Mesenchymal stem cell (in vitro differentiated cells and primary cell): Measurements from ENCODE around the gene IKBIP.

ENCODE experiments used
- DNase-seq: peaks from one replicate; pipeline ENCODE4 v3.0.0-alpha.2; 2013
- H2AFZ ChIP-seq: one replicate; pipeline ENCODE4 v1.6.1; 2013; ENCODE audit warnings: low read depth, mild to moderate bottlenecking, control low read depth, inconsistent platforms, low read length, moderate library complexity
- H2AK5ac ChIP-seq: 2 replicates; pipeline ENCODE4 v1.6.1; 2013; ENCODE audit warnings: low read length, moderate library complexity, mild to moderate bottlenecking, inconsistent platforms; ENCODE audit not compliant: severe bottlenecking
- H2BK120ac ChIP-seq: one replicate; pipeline ENCODE4 v1.6.1; 2013; ENCODE audit warnings: low read depth, mild to moderate bottlenecking, inconsistent platforms, low read length, moderate library complexity
- H2BK12ac ChIP-seq, 2 experiments: one replicate each; pipeline ENCODE4 v1.6.1; 2013; ENCODE audit warnings: inconsistent platforms in 2 of 2, low read length in 2 of 2, mild to moderate bottlenecking in 2 of 2, moderate library complexity in 2 of 2, control low read depth in 1 of 2
- H2BK15ac ChIP-seq: one replicate; pipeline ENCODE4 v1.6.1; 2013; ENCODE audit warnings: mild to moderate bottlenecking, low read depth, inconsistent platforms; ENCODE audit not compliant: poor library complexity, severe bottlenecking
- H2BK5ac ChIP-seq: 2 replicates; pipeline ENCODE4 v1.6.1; 2013; ENCODE audit warnings: low read depth, mild to moderate bottlenecking, low read length, control low read depth, inconsistent platforms; ENCODE audit not compliant: poor library complexity, severe bottlenecking
- H3K14ac ChIP-seq, 2 experiments: one replicate each; pipeline ENCODE4 v1.6.1; 2013; ENCODE audit warnings: inconsistent platforms in 2 of 2, low read length in 2 of 2, control low read depth in 1 of 2, mild to moderate bottlenecking in 1 of 2, moderate library complexity in 1 of 2
- H3K18ac ChIP-seq, 2 experiments: one replicate each; pipeline ENCODE4 v1.6.1; 2013; ENCODE audit warnings: inconsistent platforms in 2 of 2, low read length in 2 of 2, control low read depth in 1 of 2, low read depth in 1 of 2, mild to moderate bottlenecking in 1 of 2
- H3K23ac ChIP-seq, 2 experiments: one replicate each; pipeline ENCODE4 v1.6.1; 2013; ENCODE audit warnings: inconsistent platforms in 2 of 2, low read length in 2 of 2, mild to moderate bottlenecking in 2 of 2, moderate library complexity in 2 of 2, control low read depth in 1 of 2
- H3K27ac ChIP-seq: 2 replicates; pipeline ENCODE4 v1.5.1; 2013; ENCODE audit warnings: mild to moderate bottlenecking, moderate library complexity, low read length, control low read depth, inconsistent platforms; ENCODE audit not compliant: poor library complexity, severe bottlenecking
- H3K27me3 ChIP-seq, 2 experiments: 2 replicates each; pipeline versions ENCODE4 v1.6.1 to v1.7.0; 2013; ENCODE audit warnings: low read length in 2 of 2, mild to moderate bottlenecking in 2 of 2, moderate library complexity in 2 of 2, control low read depth in 1 of 2, inconsistent platforms in 1 of 2; ENCODE audit not compliant: control insufficient read depth in 1 of 2, insufficient read depth in 1 of 2
- H3K36me3 ChIP-seq, 2 experiments: 2 replicates each; pipeline versions ENCODE4 v1.6.1 to v1.7.0; 2013; ENCODE audit warnings: low read length in 2 of 2, control low read depth in 1 of 2, inconsistent platforms in 1 of 2, low read depth in 1 of 2, mild to moderate bottlenecking in 1 of 2; ENCODE audit not compliant: insufficient read depth in 2 of 2, control insufficient read depth in 1 of 2
- H3K4ac ChIP-seq, 2 experiments: one replicate each; pipeline ENCODE4 v1.6.1; 2013; ENCODE audit warnings: inconsistent platforms in 2 of 2, low read length in 2 of 2, mild to moderate bottlenecking in 2 of 2, moderate library complexity in 2 of 2, control low read depth in 1 of 2, low read depth in 1 of 2
- H3K4me1 ChIP-seq: 2 replicates; pipeline ENCODE4 v1.6.1; 2013; ENCODE audit warnings: low read depth, low read length, control low read depth; ENCODE audit not compliant: control insufficient read depth, insufficient read depth
- H3K4me2 ChIP-seq: 2 replicates; pipeline ENCODE4 v1.6.1; 2013; ENCODE audit warnings: low read length, mild to moderate bottlenecking, inconsistent platforms; ENCODE audit not compliant: poor library complexity, severe bottlenecking
- H3K4me3 ChIP-seq, 2 experiments: 2 replicates each; pipeline versions ENCODE4 v1.5.1 to v1.7.0; 2013; ENCODE audit warnings: low read length in 2 of 2, mild to moderate bottlenecking in 2 of 2, control low read depth in 1 of 2, low read depth in 1 of 2; ENCODE audit not compliant: insufficient read depth in 1 of 2
- H3K79me1 ChIP-seq: replicated peaks from 2 replicates; pipeline ENCODE4 v1.6.1; 2013; ENCODE audit warnings: mild to moderate bottlenecking, control low read depth, low read length, inconsistent platforms; ENCODE audit not compliant: poor library complexity, severe bottlenecking
- H3K9ac ChIP-seq: 2 replicates; pipeline ENCODE4 v1.7.0; 2013; ENCODE audit warnings: mild to moderate bottlenecking, low read length, moderate library complexity
- H3K9me3 ChIP-seq: 2 replicates; pipeline ENCODE4 v1.7.0; 2013; ENCODE audit warnings: mild to moderate bottlenecking, low read length; ENCODE audit not compliant: control insufficient read depth
- H4K8ac ChIP-seq: one replicate; pipeline ENCODE4 v1.6.1; 2013; ENCODE audit warnings: inconsistent platforms, mild to moderate bottlenecking, low read length, moderate library complexity
- H4K91ac ChIP-seq: one replicate; pipeline ENCODE4 v1.6.1; 2013; ENCODE audit warnings: mild to moderate bottlenecking, low read length, inconsistent platforms
- WGBS: methylation state at CpG from one replicate; pipeline ENCODE4 v1.1.7; 2013; ENCODE audit warnings: mixed read lengths; 5-methylcytosine and 5-hydroxymethylcytosine counted together

Gene IKBIP

GRCh38 chr12:98581101-98581500 lies 63.5 kb downstream of the IKBIP start:
- Histone ChIP-seq H2AFZ (no peak overlapping the region), H2AK5ac (no peak overlapping the region), H3K23ac (no peak overlapping the region), H3K27ac (no peak overlapping the region), H2BK120ac (no peak overlapping the region), H3K9me3 (no peaks in the 10 kb centered on the region), H3K18ac (no peak overlapping the region), H3K4me3 (no peak overlapping the region), H3K36me3 (no peaks in the 10 kb centered on the region), H2BK15ac (no peak overlapping the region), H3K4ac (no peak overlapping the region), H3K9ac (no peak overlapping the region), H3K27me3 (no peaks in the 10 kb centered on the region), H3K14ac (no peak overlapping the region), H3K4me2 (no peak overlapping the region), H3K79me1 (no peaks in the 10 kb centered on the region), H4K91ac (no peak overlapping the region), H2BK5ac (no peak overlapping the region), H4K8ac (no peak overlapping the region), H2BK12ac (no peak overlapping the region), H3K4me1 (peaks cover 3% of the 10 kb centered on the region)
- no CpG with 5 or more reads among the region's 1 CpG for WGBS
- DNase-seq, result no peak

- Histone ChIP-seq H2BK120ac (no peak overlapping the region), H3K27ac (no peak overlapping the region), H3K4me1 (peaks cover 3% of the 10 kb centered on the region), H3K4me3 (no peak overlapping the region), H2BK5ac (no peak overlapping the region), H3K79me1 (no peaks in the 10 kb centered on the region), H3K9ac (no peak overlapping the region), H3K27me3 (no peaks in the 10 kb centered on the region), H3K18ac (no peak overlapping the region), H4K91ac (no peak overlapping the region), H3K4me2 (no peak overlapping the region), H3K9me3 (no peaks in the 10 kb centered on the region), H2BK12ac (no peak overlapping the region), H3K23ac (no peak overlapping the region), H2AK5ac (no peak overlapping the region), H3K14ac (no peak overlapping the region), H3K36me3 (no peaks in the 10 kb centered on the region), H4K8ac (no peak overlapping the region), H2AFZ (no peak overlapping the region), H3K4ac (no peak overlapping the region), H2BK15ac (no peak overlapping the region)
- WGBS, result 97% methylated on average over 5 of the region's 5 CpGs
- DNase-seq, result no peak
Observed at GRCh38 chr12:98580695-98581094, 63.9 kb downstream of the IKBIP start.

GRCh38 chr12:98579835-98580234 lies 64.8 kb downstream of the IKBIP start:
- no peaks in the 10 kb centered on the region for H3K9me3 ChIP-seq
- H3K27ac ChIP-seq, result no peak overlapping the region
- no peak overlapping the region for H3K4me2 ChIP-seq
- no peak overlapping the region for H4K8ac ChIP-seq
- H3K4ac ChIP-seq, result no peak overlapping the region
- H3K4me1 ChIP-seq, result peaks cover 3% of the 10 kb centered on the region
- H2BK5ac ChIP-seq, result no peak overlapping the region
- no peak overlapping the region for H2AK5ac ChIP-seq
- no peak for DNase-seq
- WGBS, result 90% methylated on average over 3 of the region's 3 CpGs
- no peaks in the 10 kb centered on the region for H3K79me1 ChIP-seq
- no peak overlapping the region for H3K4me3 ChIP-seq
- H2BK15ac ChIP-seq, result no peak overlapping the region
- no peak overlapping the region for H3K18ac ChIP-seq
- no peaks in the 10 kb centered on the region for H3K36me3 ChIP-seq
- no peak overlapping the region for H2AFZ ChIP-seq
- H3K27me3 ChIP-seq, result no peaks in the 10 kb centered on the region
- no peak overlapping the region for H3K23ac ChIP-seq
- H3K9ac ChIP-seq, result no peak overlapping the region
- H2BK120ac ChIP-seq, result no peak overlapping the region
- H4K91ac ChIP-seq, result no peak overlapping the region
- no peak overlapping the region for H3K14ac ChIP-seq
- no peak overlapping the region for H2BK12ac ChIP-seq

DNA sequence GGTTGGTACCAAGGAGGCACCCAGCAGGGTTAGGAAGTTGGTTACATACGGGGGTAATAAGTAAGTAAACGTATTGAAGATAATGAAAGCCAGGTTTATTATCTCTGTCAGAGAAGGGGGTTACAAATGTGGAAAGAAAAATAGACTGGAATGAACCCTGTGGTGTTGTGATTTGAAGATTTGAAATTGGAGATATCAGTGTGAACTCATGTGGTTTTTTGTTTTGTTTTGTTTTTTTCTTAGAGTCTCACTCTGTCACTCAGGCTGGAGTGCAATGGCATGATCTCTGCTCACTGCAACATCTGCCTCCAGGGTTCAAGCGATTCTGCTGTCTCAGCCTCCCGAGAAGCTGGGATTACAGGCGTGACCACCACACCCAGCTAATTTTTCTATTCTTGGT lies 65.2 kb downstream of the IKBIP start:
- H3K27ac ChIP-seq, result no peak overlapping the region
- no peak overlapping the region for H3K23ac ChIP-seq
- no peak overlapping the region for H2AFZ ChIP-seq
- H4K8ac ChIP-seq, result no peak overlapping the region
- H2BK15ac ChIP-seq, result no peak overlapping the region
- H2AK5ac ChIP-seq, result no peak overlapping the region
- H3K27me3 ChIP-seq, result no peaks in the 10 kb centered on the region
- H3K79me1 ChIP-seq, result no peaks in the 10 kb centered on the region
- no peak overlapping the region for H2BK12ac ChIP-seq
- H3K9ac ChIP-seq, result no peak overlapping the region
- no peak overlapping the region for H3K4me2 ChIP-seq
- no peak overlapping the region for H2BK120ac ChIP-seq
- H3K9me3 ChIP-seq, result no peaks in the 10 kb centered on the region
- H4K91ac ChIP-seq, result no peak overlapping the region
- no peak for DNase-seq
- H3K4me1 ChIP-seq, result peaks cover 3% of the 10 kb centered on the region
- H3K36me3 ChIP-seq, result no peaks in the 10 kb centered on the region
- WGBS, result 91% methylated on average over 5 of the region's 5 CpGs
- no peak overlapping the region for H3K18ac ChIP-seq
- H3K14ac ChIP-seq, result no peak overlapping the region
- no peak overlapping the region for H3K4me3 ChIP-seq
- H3K4ac ChIP-seq, result no peak overlapping the region
- H2BK5ac ChIP-seq, result no peak overlapping the region
